ENCODE data around the gene STRIP1. TPM values are rescaled to one million over a fixed set of nuclear protein-coding genes. Genes with fewer than 3 reads are reported as not detected.

STRIP1 gene
- 40.8 TPM for total RNA-seq

GRCh38 chr1:110034451-110035235 is at the start of gene STRIP1:
STRIP1 (plus strand) TSS chr1:110034624; CDS start chr1:110034638, 14 bp downstream.
- Histone ChIP-seq H3K4me1 (peaks cover 26% of the 10 kb centered on the region), H3K9me3 (no peaks in the 10 kb centered on the region), H3K4me3 (peak within 1 kb of the TSS; percentile 71 to 98), H3K27me3 (no peaks in the 10 kb centered on the region), H3K36me3 (peaks cover 0 to 16% of the 10 kb centered on the region in 2 donors), H3K27ac (peak within 1 kb of the TSS; percentile 95)
- intact Hi-C loops (cut with DNase I), result no loop called here
- peak in 1 of 2 donors; percentile 96 for DNase-seq (ENCODE audit: extremely low spot score in 2 of 2)
- TF ChIP-seq POLR2AphosphoS5 (IDR thresholded peaks at IDR 0.05; ENCODE audit: insufficient read depth in 1 of 2, low read depth in 1 of 2), result peak; percentile 70 to 94
- peak in 1 of 2 donors; percentile 37 for TF ChIP-seq POLR2A (IDR thresholded peaks at IDR 0.05)
- TF ChIP-seq CTCF (IDR thresholded peaks at IDR 0.05), result peak in 1 of 3 experiments; percentile 20

GRCh38 chr1:109985247-109986053 is 49.0 kb upstream of the STRIP1 start:
- no peaks in the 10 kb centered on the region for H3K27me3 ChIP-seq
- intact Hi-C loops (cut with DNase I), result loop anchor here (2.0 to 10.0 kb wide), 3 partner anchors 209 to 438 kb away; partner anchors contain the start of gene GNAI3
- H3K36me3 ChIP-seq, result no peaks in the 10 kb centered on the region
- no peak for TF ChIP-seq POLR2AphosphoS5 (IDR thresholded peaks at IDR 0.05; ENCODE audit: insufficient read depth in 1 of 2, low read depth in 1 of 2)
- no peak for TF ChIP-seq CTCF (IDR thresholded peaks at IDR 0.05)
- TF ChIP-seq POLR2A (IDR thresholded peaks at IDR 0.05), result no peak
- peak overlapping the region; percentile 97 for H3K27ac ChIP-seq
- DNase-seq (ENCODE audit: extremely low spot score in 2 of 2), result no peak
- peaks cover 75% of the 10 kb centered on the region for H3K4me1 ChIP-seq
- H3K4me3 ChIP-seq, result peak overlapping the region; percentile 91 to 94
- H3K9me3 ChIP-seq, result no peaks in the 10 kb centered on the region

- intact Hi-C loops (cut with DNase I), result loop anchor here (5.0 to 10.0 kb wide), 2 partner anchors 351 to 439 kb away; partner anchors contain the start of gene GNAI3
- no peaks in the 10 kb centered on the region for H3K9me3 ChIP-seq
- peak overlapping the region; percentile 91 to 94 for H3K4me3 ChIP-seq
- H3K4me1 ChIP-seq, result peaks cover 75% of the 10 kb centered on the region
- no peak for DNase-seq (ENCODE audit: extremely low spot score in 2 of 2)
- no peak for TF ChIP-seq CTCF (IDR thresholded peaks at IDR 0.05)
- no peak for TF ChIP-seq POLR2A (IDR thresholded peaks at IDR 0.05)
- no peak for TF ChIP-seq POLR2AphosphoS5 (IDR thresholded peaks at IDR 0.05; ENCODE audit: insufficient read depth in 1 of 2, low read depth in 1 of 2)
- H3K27me3 ChIP-seq, result no peaks in the 10 kb centered on the region
- no peaks in the 10 kb centered on the region for H3K36me3 ChIP-seq
- peak overlapping the region; percentile 97 for H3K27ac ChIP-seq
These were observed 48.4 kb upstream of the STRIP1 start for GRCh38 chr1:109986054-109986444.

- no peaks in the 10 kb centered on the region for H3K36me3 ChIP-seq
- no peak for TF ChIP-seq POLR2A (IDR thresholded peaks at IDR 0.05)
- TF ChIP-seq CTCF (IDR thresholded peaks at IDR 0.05), result no peak
- no peak for TF ChIP-seq POLR2AphosphoS5 (IDR thresholded peaks at IDR 0.05; ENCODE audit: insufficient read depth in 1 of 2, low read depth in 1 of 2)
- intact Hi-C loops (cut with DNase I), result loop anchor here (5.0 to 10.0 kb wide), 2 partner anchors 354 to 441 kb away; partner anchors contain the start of gene GNAI3
- H3K4me3 ChIP-seq, result no peak overlapping the region
- no peaks in the 10 kb centered on the region for H3K27me3 ChIP-seq
- no peaks in the 10 kb centered on the region for H3K9me3 ChIP-seq
- H3K27ac ChIP-seq, result no peak overlapping the region
- peaks cover 80% of the 10 kb centered on the region for H3K4me1 ChIP-seq
- DNase-seq (ENCODE audit: extremely low spot score in 2 of 2), result no peak
These were observed 46.0 kb upstream of the STRIP1 start for GRCh38 chr1:109988349-109988914.

All from vagina (tissue), 2 donors.